ENCODE results near the gene SMARCC1.

GRCh38 chr3:47794544-47794943 is 12.9 kb upstream of the SMARCC1 start:
- TF ChIP-seq CTCF (IDR thresholded peaks at IDR 0.05; ENCODE audit: low read length) (no peak), EZH2 (optimal IDR thresholded peaks at IDR 0.05; ENCODE audit: low read depth, low read length) (no peak), EZH2phosphoT487 (IDR thresholded peaks at IDR 0.05; ENCODE audit: low read length) (no peak)
